CD4-positive, alpha-beta T cell (primary cell): Measurements from ENCODE around the gene RAB40A. TPM values are rescaled to one million over a fixed set of nuclear protein-coding genes. Genes with fewer than 3 reads are reported as not detected.

ENCODE experiments used
- ATAC-seq: fragments of 200-7000 bp; cut with Tn5 transposase; one replicate; pipeline ENCODE4 v1.10.0; 2022; ENCODE audit warnings: mild to moderate bottlenecking; ENCODE audit not compliant: poor library complexity
- CTCF ChIA-PET: fragments of 350-600 bp; sonication (Branson Sonifier 250); formaldehyde crosslinking; loops from one replicate; lab custom pipeline; 2021; ENCODE audit warnings: antibody characterized with exemption, inconsistent platforms; lab: Charles Lee
- POLR2A ChIA-PET: fragments of 350-600 bp; sonication (Branson Sonifier 250); formaldehyde crosslinking; loops from one replicate; lab custom pipeline; 2021; ENCODE audit warnings: antibody characterized with exemption, inconsistent platforms; lab: Charles Lee
- DNase-seq, 14 experiments: peaks; one replicate each; pipeline ENCODE4 v3.0.0-alpha.2; 2013 to 2020; ENCODE audit warnings: mixed read lengths in 2 of 14
- H3K27ac ChIP-seq, 2 donors: one replicate each; pipeline versions ENCODE4 v1.5.1 to v1.7.0; 2013; ENCODE audit warnings: low read length in 2 of 2, low read depth in 1 of 2, mild to moderate bottlenecking in 1 of 2
- H3K27me3 ChIP-seq, 2 experiments: 1 replicate in 1 of 2; 2 replicates in 1 of 2; pipeline versions ENCODE4 v1.6.1 to v1.7.0; 2013; ENCODE audit warnings: low read length in 2 of 2, control low read depth in 1 of 2, mild to moderate bottlenecking in 1 of 2, moderate library complexity in 1 of 2; ENCODE audit not compliant: insufficient read depth in 2 of 2, control insufficient read depth in 1 of 2
- H3K36me3 ChIP-seq: one replicate; pipeline ENCODE4 v1.6.1; 2013; ENCODE audit warnings: low read length, control low read depth; ENCODE audit not compliant: insufficient read depth
- H3K4me1 ChIP-seq: one replicate; pipeline ENCODE4 v1.6.1; 2013; ENCODE audit warnings: low read length, control low read depth; ENCODE audit not compliant: insufficient read depth
- H3K4me3 ChIP-seq: one replicate; pipeline ENCODE4 v1.5.1; 2013; ENCODE audit warnings: mild to moderate bottlenecking, low read length, moderate library complexity
- H3K9me3 ChIP-seq, 2 experiments: 1 replicate in 1 of 2; 2 replicates in 1 of 2; pipeline versions ENCODE4 v1.6.1 to v1.7.0; 2013; ENCODE audit warnings: low read length in 2 of 2, mild to moderate bottlenecking in 2 of 2, control low read depth in 1 of 2, moderate library complexity in 1 of 2; ENCODE audit not compliant: control insufficient read depth in 1 of 2, insufficient read depth in 1 of 2
- H3K27ac Mint-ChIP-seq: one replicate; pipeline ENCODE4 v1.8.0; 2020; ENCODE audit warnings: mixed read lengths
- H3K27me3 Mint-ChIP-seq: one replicate; pipeline ENCODE4 v1.8.0; 2021; ENCODE audit warnings: mixed read lengths
- H3K36me3 Mint-ChIP-seq: one replicate; pipeline ENCODE4 v1.8.0; 2021; ENCODE audit warnings: low read depth, mixed read lengths
- H3K4me1 Mint-ChIP-seq: one replicate; pipeline ENCODE4 v1.8.0; 2021; ENCODE audit warnings: low read depth, mixed read lengths
- H3K4me3 Mint-ChIP-seq: one replicate; pipeline ENCODE4 v1.8.0; 2020; ENCODE audit warnings: mild to moderate bottlenecking, mixed read lengths
- H3K9me3 Mint-ChIP-seq: one replicate; pipeline ENCODE4 v1.8.0; 2020; ENCODE audit warnings: mixed read lengths
- intact Hi-C, 2 experiments: fragments of 100-400 bp; cut with DNase I in 1 of 2; cut with micrococcal nuclease in 1 of 2; formaldehyde crosslinking; loops; one replicate each; pipeline versions ENCODE4 v1.15.1 to v1.9.0; 2023 to 2025; cut with DNase I, micrococcal nuclease
- total RNA-seq, 174 experiments: library from RNA in 2 of 174; stranded (reverse) in 2 of 174; gene quantifications; one replicate each; pipeline ENCODE4 v1.2.3 and lab custom pipeline; 2021 to 2026
- TF ChIP-seq, protein P1 (sequence below): fragments of 200-600 bp; IDR thresholded peaks from one replicate; pipeline ENCODE4 v1.8.0; 2022; ENCODE audit warnings: antibody characterized with exemption, mild to moderate bottlenecking

RAB40A gene
- total RNA-seq, 2 experiments from 2014 or later = 0.16 TPM; not detected in 1

DNA sequence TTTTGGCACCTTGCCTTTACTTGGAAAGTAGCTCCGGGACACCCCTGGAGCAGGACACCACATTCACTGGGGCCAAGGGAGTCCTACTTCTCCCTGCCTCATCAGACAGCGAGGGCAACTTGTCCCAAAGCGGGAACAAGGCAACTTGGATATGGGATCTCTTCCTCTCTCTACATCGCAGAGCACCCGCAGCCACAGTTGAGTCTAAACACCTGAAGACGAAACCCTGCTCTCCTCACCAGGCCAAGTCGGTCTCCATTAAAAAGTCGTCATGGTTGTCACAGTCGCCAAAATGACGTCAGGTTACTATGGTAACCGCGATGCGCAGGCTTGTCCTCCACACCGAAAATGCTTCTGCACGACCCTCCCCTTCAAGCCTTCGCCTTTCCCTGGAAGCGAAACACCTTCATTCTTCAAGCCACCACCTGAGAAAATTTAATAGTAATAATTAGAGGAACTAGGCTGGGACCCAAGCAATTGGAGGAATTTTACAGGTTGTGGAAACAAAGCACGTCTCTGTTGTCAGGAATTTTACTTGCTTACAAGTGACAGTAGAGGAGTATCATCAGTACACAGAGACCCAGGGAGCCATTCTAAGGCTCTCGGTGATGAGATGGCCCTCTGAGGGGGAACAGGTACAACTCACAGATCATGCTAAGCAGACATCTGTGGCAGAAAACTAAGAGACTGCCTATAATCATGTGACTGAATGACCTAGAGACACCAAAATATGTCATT is 35.6 kb upstream of the RAB40A start:
- Histone ChIP-seq H3K27ac (peak overlapping the region in 1 of 2 donors; percentile 30), H3K4me3 (peak overlapping the region; percentile 60)
- intact Hi-C loops = no loop called here

DNA sequence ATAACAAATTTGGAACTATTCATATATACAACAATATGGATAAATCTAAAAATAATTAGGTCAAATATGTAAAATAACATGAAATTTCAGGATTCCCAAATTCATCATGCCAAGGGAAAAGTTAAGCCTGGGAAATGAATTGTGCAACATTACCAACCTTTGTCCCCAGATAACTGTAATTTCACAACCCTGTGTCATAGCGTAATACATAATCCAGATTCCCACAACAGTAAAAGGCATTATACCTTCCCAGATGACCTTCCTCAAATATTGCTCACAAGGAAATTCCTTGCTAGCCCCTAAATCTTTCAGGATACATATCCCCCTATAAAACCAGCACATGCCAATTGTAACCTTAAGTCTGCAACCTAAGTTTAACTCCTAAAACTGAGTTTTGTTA is 32.9 kb upstream of the RAB40A start:
- intact Hi-C loops = no loop called here
- Histone ChIP-seq H3K27ac (no peak overlapping the region), H3K4me3 (no peak overlapping the region), H3K9me3 (no peaks in the 10 kb centered on the region), H3K4me1 (peaks cover 6% of the 10 kb centered on the region), H3K36me3 (no peaks in the 10 kb centered on the region), H3K27me3 (no peaks in the 10 kb centered on the region)
- Mint-ChIP-seq H3K4me3 (no peak overlapping the region), H3K9me3 (no peaks in the 10 kb centered on the region), H3K36me3 (no peaks in the 10 kb centered on the region), H3K27me3 (no peaks in the 10 kb centered on the region), H3K4me1 (peaks cover 12% of the 10 kb centered on the region), H3K27ac (no peak overlapping the region)
- CTCF ChIA-PET = no interaction called here
- DNase-seq (no peak), ATAC-seq (no peak)
- POLR2A ChIA-PET = no interaction called here
- TF ChIP-seq, protein P1, sequence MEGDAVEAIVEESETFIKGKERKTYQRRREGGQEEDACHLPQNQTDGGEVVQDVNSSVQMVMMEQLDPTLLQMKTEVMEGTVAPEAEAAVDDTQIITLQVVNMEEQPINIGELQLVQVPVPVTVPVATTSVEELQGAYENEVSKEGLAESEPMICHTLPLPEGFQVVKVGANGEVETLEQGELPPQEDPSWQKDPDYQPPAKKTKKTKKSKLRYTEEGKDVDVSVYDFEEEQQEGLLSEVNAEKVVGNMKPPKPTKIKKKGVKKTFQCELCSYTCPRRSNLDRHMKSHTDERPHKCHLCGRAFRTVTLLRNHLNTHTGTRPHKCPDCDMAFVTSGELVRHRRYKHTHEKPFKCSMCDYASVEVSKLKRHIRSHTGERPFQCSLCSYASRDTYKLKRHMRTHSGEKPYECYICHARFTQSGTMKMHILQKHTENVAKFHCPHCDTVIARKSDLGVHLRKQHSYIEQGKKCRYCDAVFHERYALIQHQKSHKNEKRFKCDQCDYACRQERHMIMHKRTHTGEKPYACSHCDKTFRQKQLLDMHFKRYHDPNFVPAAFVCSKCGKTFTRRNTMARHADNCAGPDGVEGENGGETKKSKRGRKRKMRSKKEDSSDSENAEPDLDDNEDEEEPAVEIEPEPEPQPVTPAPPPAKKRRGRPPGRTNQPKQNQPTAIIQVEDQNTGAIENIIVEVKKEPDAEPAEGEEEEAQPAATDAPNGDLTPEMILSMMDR = no peak

More for the DNA sequence above, 35.6 kb upstream of the RAB40A start:
- H3K36me3 ChIP-seq = no peaks in the 10 kb centered on the region
- Mint-ChIP-seq H3K27me3 (no peaks in the 10 kb centered on the region), H3K36me3 (no peaks in the 10 kb centered on the region), H3K4me3 (peak overlapping the region; percentile 90), H3K9me3 (no peaks in the 10 kb centered on the region), H3K4me1 (peaks cover 12% of the 10 kb centered on the region), H3K27ac (peak overlapping the region; percentile 84)
- ATAC-seq (peak; percentile 88), DNase-seq (peak; percentile 13 to 85 (median 45))
- CTCF ChIA-PET = no interaction called here
- no peaks in the 10 kb centered on the region for H3K9me3 ChIP-seq
- H3K4me1 ChIP-seq = peaks cover 6% of the 10 kb centered on the region
- H3K27me3 ChIP-seq = no peaks in the 10 kb centered on the region
- TF ChIP-seq, protein P1 = no peak
- POLR2A ChIA-PET = no interaction called here

DNA sequence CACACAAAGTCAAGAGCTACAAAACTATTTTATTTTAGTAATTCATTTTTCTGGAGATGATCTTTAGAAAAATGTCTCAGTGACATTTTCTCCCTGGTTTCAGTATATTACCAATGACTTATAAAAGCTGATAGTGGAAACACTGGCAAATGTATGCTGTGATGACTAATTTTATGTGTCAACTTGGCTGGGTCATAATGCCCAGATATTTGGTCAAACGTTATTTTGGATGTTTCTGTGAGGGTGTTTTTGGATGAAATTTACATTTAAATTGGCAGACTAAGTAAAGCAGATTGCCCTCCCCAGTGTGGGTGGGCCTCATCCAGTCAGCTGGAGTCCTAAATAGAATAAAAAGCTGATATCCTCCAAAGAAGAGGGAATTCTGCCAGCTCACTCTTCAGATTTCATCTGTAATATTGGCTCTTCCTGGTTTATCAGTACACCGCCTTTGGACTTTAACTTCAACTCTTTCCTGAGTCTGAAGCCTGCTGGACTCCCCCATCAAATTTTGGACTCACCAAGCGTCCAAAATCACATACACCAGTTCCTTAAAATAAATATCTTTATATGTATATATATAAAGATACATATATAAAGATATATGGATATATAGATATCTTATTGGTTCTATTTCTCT is 31.2 kb upstream of the RAB40A start:
- intact Hi-C loops = no loop called here
- H3K4me3 Mint-ChIP-seq = no peak overlapping the region
- CTCF ChIA-PET = no interaction called here

More for the DNA sequence above, 31.2 kb upstream of the RAB40A start:
- Mint-ChIP-seq H3K4me1 (peaks cover 12% of the 10 kb centered on the region), H3K27ac (no peak overlapping the region), H3K36me3 (no peaks in the 10 kb centered on the region), H3K27me3 (no peaks in the 10 kb centered on the region), H3K9me3 (no peaks in the 10 kb centered on the region)
- no peak for DNase-seq
- POLR2A ChIA-PET = no interaction called here
- Histone ChIP-seq H3K4me3 (no peak overlapping the region), H3K4me1 (peaks cover 6% of the 10 kb centered on the region), H3K27ac (no peak overlapping the region), H3K27me3 (no peaks in the 10 kb centered on the region), H3K9me3 (no peaks in the 10 kb centered on the region), H3K36me3 (no peaks in the 10 kb centered on the region)
- no peak for ATAC-seq
- TF ChIP-seq, protein P1 = no peak
